ENCODE measurements around the gene CAMTA1.

CAMTA1 gene

GRCh38 chr1:6958407-6959030 lies 173.3 kb downstream of the CAMTA1 start:
- DNase-seq (ENCODE audit: low read depth, low spot score), result no peak

- no peak for DNase-seq (ENCODE audit: low read depth, low spot score)
Measured at GRCh38 chr1:6959491-6959890, 174.2 kb downstream of the CAMTA1 start.

- DNase-seq (ENCODE audit: low read depth, low spot score), result no peak
Measured at GRCh38 chr1:6960291-6960811, 175.1 kb downstream of the CAMTA1 start.

- DNase-seq (ENCODE audit: low read depth, low spot score), result no peak
Measured at GRCh38 chr1:6960860-6961259, 175.6 kb downstream of the CAMTA1 start.

- no peak for DNase-seq (ENCODE audit: low read depth, low spot score)
Measured at GRCh38 chr1:6961289-6961688, 176.0 kb downstream of the CAMTA1 start.

GRCh38 chr1:6961905-6962477 lies 176.7 kb downstream of the CAMTA1 start:
- no peak for DNase-seq (ENCODE audit: low read depth, low spot score)

GRCh38 chr1:6962478-6962995 lies 177.3 kb downstream of the CAMTA1 start:
- no peak for DNase-seq (ENCODE audit: low read depth, low spot score)

- DNase-seq (ENCODE audit: low read depth, low spot score), result no peak
Measured at GRCh38 chr1:6962996-6963911, 178.0 kb downstream of the CAMTA1 start.

- DNase-seq (ENCODE audit: low read depth, low spot score), result no peak
Measured at GRCh38 chr1:6963912-6964307, 178.7 kb downstream of the CAMTA1 start.

- no peak for DNase-seq (ENCODE audit: low read depth, low spot score)
Measured at GRCh38 chr1:6965083-6965934, 180.1 kb downstream of the CAMTA1 start.

GRCh38 chr1:6965935-6966241 lies 180.6 kb downstream of the CAMTA1 start:
- no peak for DNase-seq (ENCODE audit: low read depth, low spot score)

- DNase-seq (ENCODE audit: low read depth, low spot score), result no peak
Measured at GRCh38 chr1:6966326-6966725, 181.1 kb downstream of the CAMTA1 start.

GRCh38 chr1:6967431-6968111 lies 182.3 kb downstream of the CAMTA1 start:
- DNase-seq (ENCODE audit: low read depth, low spot score), result no peak

- no peak for DNase-seq (ENCODE audit: low read depth, low spot score)
Measured at GRCh38 chr1:6969106-6969505, 183.9 kb downstream of the CAMTA1 start.

GRCh38 chr1:6969762-6970161 lies 184.5 kb downstream of the CAMTA1 start:
- DNase-seq (ENCODE audit: low read depth, low spot score), result no peak

- DNase-seq (ENCODE audit: low read depth, low spot score), result no peak
Measured at GRCh38 chr1:6970221-6970620, 185.0 kb downstream of the CAMTA1 start.

GRCh38 chr1:6971048-6971447 lies 185.8 kb downstream of the CAMTA1 start:
- no peak for DNase-seq (ENCODE audit: low read depth, low spot score)

- no peak for DNase-seq (ENCODE audit: low read depth, low spot score)
Measured at GRCh38 chr1:6971699-6972098, 186.4 kb downstream of the CAMTA1 start.

GRCh38 chr1:6972399-6972798 lies 187.1 kb downstream of the CAMTA1 start:
- DNase-seq (ENCODE audit: low read depth, low spot score), result no peak

- no peak for DNase-seq (ENCODE audit: low read depth, low spot score)
Measured at GRCh38 chr1:6975331-6976043, 190.2 kb downstream of the CAMTA1 start.
